Hematopoietic multipotent progenitor cell treated with erythropoietin and hydrocortisone succinate and interleukin-3 and kit ligand, for 15 days (in vitro differentiated cells): Measurements from ENCODE around the gene OR6S1.
"Not testable (repeated sequence)": the region's sequence is repeated elsewhere in the genome, so short reads cannot be mapped to it uniquely, and the experiment has no call there.

Experiments used
- DNase-seq: peaks from one replicate; pipeline ENCODE4 v3.0.0-alpha.2; 2015; ENCODE audit warnings: low spot score

Gene OR6S1

GRCh38 chr14:20668969-20669368 is 27.5 kb upstream of the OR6S1 start:
- no peak for DNase-seq

- no peak for DNase-seq
These were observed 26.5 kb upstream of the OR6S1 start for GRCh38 chr14:20667957-20668356.

- DNase-seq, result not testable (repeated sequence)
These were observed 25.0 kb upstream of the OR6S1 start for GRCh38 chr14:20666400-20666961.

- peak; percentile 17 for DNase-seq
These were observed 21.7 kb upstream of the OR6S1 start for GRCh38 chr14:20662968-20663732.

- DNase-seq, result no peak
These were observed 19.7 kb upstream of the OR6S1 start for GRCh38 chr14:20661197-20661596.

- no peak for DNase-seq
These were observed 18.4 kb upstream of the OR6S1 start for GRCh38 chr14:20659813-20660395.

- DNase-seq, result no peak
These were observed 17.8 kb upstream of the OR6S1 start for GRCh38 chr14:20659336-20659735.

- no peak for DNase-seq
These were observed 16.8 kb upstream of the OR6S1 start for GRCh38 chr14:20658246-20658645.

- DNase-seq, result no peak
These were observed 16.0 kb upstream of the OR6S1 start for GRCh38 chr14:20657216-20658211.

GRCh38 chr14:20656274-20656673 is 14.8 kb upstream of the OR6S1 start:
- DNase-seq, result no peak

- no peak for DNase-seq
These were observed 14.4 kb upstream of the OR6S1 start for GRCh38 chr14:20655851-20656250.

- no peak for DNase-seq
These were observed 11.8 kb upstream of the OR6S1 start for GRCh38 chr14:20652996-20653975.

GRCh38 chr14:20645481-20645880 is 4.0 kb upstream of the OR6S1 start:
- DNase-seq, result no peak

GRCh38 chr14:20644520-20644919 is 3.0 kb upstream of the OR6S1 start:
- no peak for DNase-seq

- DNase-seq, result not testable (repeated sequence)
These were observed 1.3 kb upstream of the OR6S1 start for GRCh38 chr14:20642755-20643154.

- no peak for DNase-seq
These were observed 691 bp upstream of the OR6S1 start for GRCh38 chr14:20642182-20642581.

- no peak for DNase-seq
These were observed 8.4 kb downstream of the OR6S1 start for GRCh38 chr14:20632831-20633691.

GRCh38 chr14:20632448-20632830 is 9.1 kb downstream of the OR6S1 start:
- no peak for DNase-seq

- no peak for DNase-seq
These were observed 9.6 kb downstream of the OR6S1 start for GRCh38 chr14:20631880-20632389.
